ENCODE measurements around the gene NAA16.

DNA sequence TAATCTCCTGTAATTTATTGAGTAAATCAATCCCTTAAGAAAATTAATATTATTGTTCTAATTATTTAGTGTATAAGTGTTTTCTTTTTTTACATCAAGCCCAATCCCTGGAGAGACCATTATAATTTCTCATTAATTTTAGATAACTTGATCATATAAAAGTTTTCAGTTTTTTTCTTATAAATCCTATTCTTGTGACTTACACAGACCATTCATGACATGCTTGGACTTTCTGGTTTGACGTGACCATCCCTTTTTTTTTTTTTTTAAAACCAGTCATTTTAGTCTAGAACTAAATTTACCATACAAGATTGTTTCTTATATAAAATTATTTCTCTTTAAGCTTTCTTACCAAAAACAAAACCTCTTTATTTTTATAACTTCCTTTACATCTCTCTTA lies 42.3 kb upstream of the NAA16 start:
- TF ChIP-seq, protein P1, sequence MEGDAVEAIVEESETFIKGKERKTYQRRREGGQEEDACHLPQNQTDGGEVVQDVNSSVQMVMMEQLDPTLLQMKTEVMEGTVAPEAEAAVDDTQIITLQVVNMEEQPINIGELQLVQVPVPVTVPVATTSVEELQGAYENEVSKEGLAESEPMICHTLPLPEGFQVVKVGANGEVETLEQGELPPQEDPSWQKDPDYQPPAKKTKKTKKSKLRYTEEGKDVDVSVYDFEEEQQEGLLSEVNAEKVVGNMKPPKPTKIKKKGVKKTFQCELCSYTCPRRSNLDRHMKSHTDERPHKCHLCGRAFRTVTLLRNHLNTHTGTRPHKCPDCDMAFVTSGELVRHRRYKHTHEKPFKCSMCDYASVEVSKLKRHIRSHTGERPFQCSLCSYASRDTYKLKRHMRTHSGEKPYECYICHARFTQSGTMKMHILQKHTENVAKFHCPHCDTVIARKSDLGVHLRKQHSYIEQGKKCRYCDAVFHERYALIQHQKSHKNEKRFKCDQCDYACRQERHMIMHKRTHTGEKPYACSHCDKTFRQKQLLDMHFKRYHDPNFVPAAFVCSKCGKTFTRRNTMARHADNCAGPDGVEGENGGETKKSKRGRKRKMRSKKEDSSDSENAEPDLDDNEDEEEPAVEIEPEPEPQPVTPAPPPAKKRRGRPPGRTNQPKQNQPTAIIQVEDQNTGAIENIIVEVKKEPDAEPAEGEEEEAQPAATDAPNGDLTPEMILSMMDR (conservative IDR thresholded peaks at IDR 0.05; ENCODE audit: low read length) = no peak
- no peak for TF ChIP-seq EZH2phosphoT487 (IDR thresholded peaks at IDR 0.05; ENCODE audit: borderline replicate concordance)

All from Loucy (cell line).